OCI-LY3 (cell line): Measurements from ENCODE around the gene TRMT11.

Experiments used
- H2AFZ ChIP-seq: fragments of 200-600, 300-600 bp; shearing (Covaris generic); 2 replicates; pipeline ENCODE4 v1.6.0; 2014; ENCODE audit warnings: antibody characterized with exemption, low read depth, low read length
- H3K27ac ChIP-seq: fragments of 200-600, 300-600 bp; sonication (generic); 2 replicates; pipeline ENCODE4 v1.5.1; 2014; ENCODE audit warnings: mild to moderate bottlenecking, low read length, moderate library complexity, mixed read lengths
- H3K27me3 ChIP-seq: fragments of 200-600, 300-600 bp; sonication (generic); 2 replicates; pipeline ENCODE4 v1.6.1; 2014; ENCODE audit warnings: low read depth, low read length, mixed read lengths
- H3K36me3 ChIP-seq: fragments of 200-600, 300-600 bp; sonication (generic); replicated peaks from 2 replicates; pipeline ENCODE3; 2014; ENCODE audit warnings: low read depth, low read length, mixed read lengths
- H3K4me1 ChIP-seq: fragments of 300-600, 200-600 bp; sonication (generic); 2 replicates; pipeline ENCODE4 v1.6.1; 2014; ENCODE audit warnings: low read length, mixed read lengths
- H3K4me2 ChIP-seq: fragments of 200-600, 300-600 bp; sonication (generic); 2 replicates; pipeline ENCODE4 v1.6.1; 2014; ENCODE audit warnings: low read length, mixed read lengths
- H3K4me3 ChIP-seq: fragments of 300-600, 200-600 bp; sonication (generic); 2 replicates; pipeline ENCODE4 v1.5.1; 2014; ENCODE audit warnings: antibody characterized with exemption, mild to moderate bottlenecking, low read length, moderate library complexity
- H3K79me2 ChIP-seq: fragments of 300-600, 200-600 bp; shearing (Covaris generic); 2 replicates; pipeline ENCODE4 v1.6.1; 2014; ENCODE audit warnings: mild to moderate bottlenecking, low read length, mixed read lengths
- H3K9ac ChIP-seq: fragments of 300-600, 200-600 bp; shearing (Covaris generic); 2 replicates; pipeline ENCODE4 v1.6.0; 2014; ENCODE audit warnings: mild to moderate bottlenecking, low read length, moderate library complexity
- H3K9me3 ChIP-seq: fragments of 200-600, 300-600 bp; shearing (Covaris generic); 2 replicates; pipeline ENCODE4 v1.6.1; 2014; ENCODE audit warnings: low read length, mixed read lengths; ENCODE audit not compliant: insufficient read depth
- H4K20me1 ChIP-seq: fragments of 200-600, 300-600 bp; sonication (generic); 2 replicates; pipeline ENCODE4 v1.6.1; 2016; ENCODE audit warnings: low read length, mixed read lengths; ENCODE audit not compliant: insufficient read depth
- EZH2phosphoT487 ChIP-seq: fragments of 200-600 bp; shearing (Covaris generic); IDR thresholded peaks from 2 replicates; pipeline ENCODE4 v1.6.1; 2018; ENCODE audit warnings: antibody characterized with exemption, mixed run types, low read depth
- TF ChIP-seq, protein P1 (sequence below): fragments of 200-600, 300-600 bp; sonication (generic); IDR thresholded peaks from 2 replicates; pipeline ENCODE4 v1.5.1; 2014; ENCODE audit warnings: antibody characterized with exemption, low read length, low read depth

TRMT11 gene

DNA sequence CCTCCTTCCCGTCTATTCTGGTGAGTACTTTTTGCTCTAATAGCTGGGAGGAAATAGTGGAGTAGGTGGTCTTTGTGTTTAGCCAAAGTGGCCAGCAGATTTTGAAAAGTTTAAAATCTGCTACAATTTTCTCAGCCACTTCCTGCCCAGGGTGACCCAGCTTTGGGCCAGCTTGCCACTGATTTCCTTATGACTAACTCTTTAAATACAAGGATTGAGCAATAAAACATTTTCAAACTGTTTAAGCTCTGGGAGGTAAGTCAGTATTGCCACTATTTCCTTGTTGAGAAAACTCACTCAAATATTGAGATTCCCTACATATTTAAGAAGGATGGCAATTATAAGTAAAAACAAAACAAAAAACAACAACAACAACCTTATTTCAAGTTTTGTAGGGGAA lies 54.5 kb downstream of the TRMT11 start:
- Histone ChIP-seq H3K27ac (no peak overlapping the region), H3K79me2 (no peaks in the 10 kb centered on the region), H3K9ac (no peak overlapping the region), H3K4me2 (no peak overlapping the region), H3K27me3 (no peaks in the 10 kb centered on the region), H3K4me3 (no peak overlapping the region), H2AFZ (no peak overlapping the region), H4K20me1 (no peaks in the 10 kb centered on the region), H3K9me3 (no peaks in the 10 kb centered on the region), H3K4me1 (no peaks in the 10 kb centered on the region), H3K36me3 (peaks cover 6% of the 10 kb centered on the region)
- TF ChIP-seq, protein P1, sequence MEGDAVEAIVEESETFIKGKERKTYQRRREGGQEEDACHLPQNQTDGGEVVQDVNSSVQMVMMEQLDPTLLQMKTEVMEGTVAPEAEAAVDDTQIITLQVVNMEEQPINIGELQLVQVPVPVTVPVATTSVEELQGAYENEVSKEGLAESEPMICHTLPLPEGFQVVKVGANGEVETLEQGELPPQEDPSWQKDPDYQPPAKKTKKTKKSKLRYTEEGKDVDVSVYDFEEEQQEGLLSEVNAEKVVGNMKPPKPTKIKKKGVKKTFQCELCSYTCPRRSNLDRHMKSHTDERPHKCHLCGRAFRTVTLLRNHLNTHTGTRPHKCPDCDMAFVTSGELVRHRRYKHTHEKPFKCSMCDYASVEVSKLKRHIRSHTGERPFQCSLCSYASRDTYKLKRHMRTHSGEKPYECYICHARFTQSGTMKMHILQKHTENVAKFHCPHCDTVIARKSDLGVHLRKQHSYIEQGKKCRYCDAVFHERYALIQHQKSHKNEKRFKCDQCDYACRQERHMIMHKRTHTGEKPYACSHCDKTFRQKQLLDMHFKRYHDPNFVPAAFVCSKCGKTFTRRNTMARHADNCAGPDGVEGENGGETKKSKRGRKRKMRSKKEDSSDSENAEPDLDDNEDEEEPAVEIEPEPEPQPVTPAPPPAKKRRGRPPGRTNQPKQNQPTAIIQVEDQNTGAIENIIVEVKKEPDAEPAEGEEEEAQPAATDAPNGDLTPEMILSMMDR: no peak
- TF ChIP-seq EZH2phosphoT487: no peak

DNA sequence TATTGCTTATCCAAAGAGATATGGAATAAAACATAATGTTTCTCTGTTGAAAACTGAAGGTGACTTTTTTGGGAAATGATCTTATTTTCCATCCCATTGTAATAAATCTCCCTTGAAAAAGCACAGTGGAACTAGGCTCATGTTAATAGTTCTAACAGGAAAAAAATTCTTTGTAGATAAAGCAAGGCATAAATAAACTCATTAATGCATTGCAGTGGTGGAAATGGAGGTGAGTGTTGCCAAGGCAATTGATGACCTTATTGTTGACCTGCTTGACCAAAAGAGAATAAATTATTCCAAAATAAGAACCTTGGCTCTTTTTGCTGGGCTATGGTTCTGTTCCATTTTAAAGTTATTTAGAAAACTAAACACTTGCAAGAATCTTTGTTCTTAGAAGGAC lies 55.2 kb downstream of the TRMT11 start:
- no peak overlapping the region for H3K27ac ChIP-seq
- no peaks in the 10 kb centered on the region for H3K27me3 ChIP-seq
- H4K20me1 ChIP-seq: no peaks in the 10 kb centered on the region
- no peaks in the 10 kb centered on the region for H3K9me3 ChIP-seq
- H3K4me3 ChIP-seq: no peak overlapping the region
- H3K4me2 ChIP-seq: no peak overlapping the region
- TF ChIP-seq, protein P1: no peak
- TF ChIP-seq EZH2phosphoT487: no peak
- H3K79me2 ChIP-seq: no peaks in the 10 kb centered on the region
- H3K9ac ChIP-seq: no peak overlapping the region
- H2AFZ ChIP-seq: no peak overlapping the region
- no peaks in the 10 kb centered on the region for H3K4me1 ChIP-seq
- peaks cover 6% of the 10 kb centered on the region for H3K36me3 ChIP-seq

DNA sequence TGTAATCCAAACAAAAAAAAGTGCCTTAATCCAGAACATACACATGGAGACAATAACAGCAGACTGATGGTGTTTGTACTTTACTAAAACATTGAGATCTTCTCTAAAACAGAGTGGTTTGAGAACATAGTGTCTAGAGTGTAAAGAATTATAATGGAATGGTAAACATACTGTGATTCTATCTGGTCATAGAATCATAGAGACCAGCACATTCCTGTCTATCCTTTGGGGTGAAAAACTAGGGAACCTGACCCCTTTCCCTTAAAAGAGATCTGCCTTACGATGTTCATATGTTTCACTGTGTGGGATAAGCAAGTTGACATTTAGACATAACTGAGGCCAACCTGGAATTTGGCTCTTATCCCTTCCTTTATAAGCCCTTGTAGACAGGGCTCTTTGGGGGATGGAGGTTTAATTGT lies 55.7 kb downstream of the TRMT11 start:
- Histone ChIP-seq H3K79me2 (no peaks in the 10 kb centered on the region), H3K4me3 (no peak overlapping the region), H2AFZ (no peak overlapping the region), H4K20me1 (no peaks in the 10 kb centered on the region), H3K4me1 (no peaks in the 10 kb centered on the region), H3K27ac (no peak overlapping the region), H3K36me3 (peaks cover 6% of the 10 kb centered on the region), H3K9ac (no peak overlapping the region), H3K4me2 (no peak overlapping the region), H3K27me3 (no peaks in the 10 kb centered on the region), H3K9me3 (no peaks in the 10 kb centered on the region)
- TF ChIP-seq EZH2phosphoT487: no peak
- TF ChIP-seq, protein P1: no peak

DNA sequence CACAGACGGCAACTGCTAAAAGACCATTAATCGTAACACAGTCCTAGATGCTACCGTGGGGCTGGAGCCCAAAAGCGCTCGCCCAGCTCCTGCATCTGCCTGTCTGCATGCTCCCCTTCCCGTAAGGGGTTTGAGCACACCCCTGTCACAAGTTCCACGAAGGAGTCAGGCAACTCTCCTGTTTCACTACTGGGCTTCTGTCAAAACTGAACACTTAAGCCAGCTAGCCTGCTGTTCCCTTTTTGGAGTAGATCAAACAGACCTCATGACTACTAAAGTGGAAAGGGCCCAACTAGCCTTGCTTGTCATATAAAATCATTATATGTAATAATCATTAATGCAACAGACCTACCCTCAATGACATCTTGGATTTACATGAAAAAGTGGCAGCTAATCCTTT lies 61.3 kb downstream of the TRMT11 start:
- Histone ChIP-seq H3K27me3 (no peaks in the 10 kb centered on the region), H4K20me1 (no peaks in the 10 kb centered on the region), H3K36me3 (no peaks in the 10 kb centered on the region), H2AFZ (no peak overlapping the region), H3K9me3 (no peaks in the 10 kb centered on the region), H3K4me1 (no peaks in the 10 kb centered on the region), H3K79me2 (no peaks in the 10 kb centered on the region), H3K4me2 (no peak overlapping the region), H3K27ac (no peak overlapping the region), H3K4me3 (no peak overlapping the region), H3K9ac (no peak overlapping the region)
- TF ChIP-seq, protein P1: no peak
- TF ChIP-seq EZH2phosphoT487: no peak
